Activated T-cell treated with anti-CD3 and anti-CD28 coated beads, Interleukin-2, amount 50 U/mL, for 48 hours (primary cell): ENCODE results near the gene PHLDA2.
"Not testable (repeated sequence)": the region's sequence is repeated elsewhere in the genome, so short reads cannot be mapped to it uniquely, and the experiment has no call there.

Experiments
- DNase-seq, 2 experiments: peaks; one replicate each; pipeline ENCODE4 v3.0.0-alpha.2; 2020

The PHLDA2 gene

GRCh38 chr11:2944530-2944929 lies 15.3 kb upstream of the PHLDA2 start:
- no peak for DNase-seq

DNA sequence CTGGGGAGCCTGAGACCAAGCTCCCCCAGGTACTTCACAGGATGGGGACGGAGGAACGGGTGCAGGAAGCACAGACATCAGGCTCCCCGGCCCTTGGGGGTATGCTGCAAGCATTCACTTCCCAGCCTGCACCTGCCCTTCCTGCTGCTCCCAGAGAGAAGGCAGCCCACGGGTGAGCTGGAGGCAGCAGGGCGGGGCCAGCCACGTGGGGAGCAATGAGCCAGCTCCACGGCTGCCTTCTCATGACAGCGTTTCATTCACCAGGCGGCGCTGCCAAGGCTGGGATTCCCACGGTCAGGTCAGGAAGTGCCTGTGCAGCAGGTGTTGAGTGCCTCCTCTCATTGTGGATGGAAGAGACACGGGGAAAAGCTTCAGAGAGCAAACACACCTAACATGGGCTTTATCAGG lies 14.5 kb upstream of the PHLDA2 start:
- no peak for DNase-seq

- no peak for DNase-seq
These were observed 13.9 kb upstream of the PHLDA2 start for GRCh38 chr11:2942872-2943710.

DNA sequence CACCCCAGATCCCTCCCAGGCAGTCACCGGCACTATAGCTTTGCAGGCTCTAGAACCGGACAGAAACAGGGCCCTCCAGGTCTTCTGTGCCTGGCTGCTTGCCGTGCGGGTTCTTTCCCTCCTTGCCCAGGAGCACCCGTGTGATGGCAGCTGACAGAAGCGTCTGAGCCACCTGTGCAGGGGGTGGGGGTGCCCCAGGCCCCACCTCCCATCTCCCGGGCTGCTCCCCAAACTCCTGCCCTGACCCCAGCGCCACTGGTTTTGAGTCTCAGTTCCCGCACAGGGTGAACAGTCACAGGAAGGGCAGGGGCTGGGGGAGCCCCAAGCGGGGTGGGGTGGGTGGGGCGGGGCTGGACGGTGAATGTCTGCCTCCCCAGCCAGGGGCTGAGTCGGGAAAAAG lies 13.2 kb upstream of the PHLDA2 start:
- DNase-seq: no peak

GRCh38 chr11:2940921-2941821 lies 12.0 kb upstream of the PHLDA2 start:
- DNase-seq: no peak

DNA sequence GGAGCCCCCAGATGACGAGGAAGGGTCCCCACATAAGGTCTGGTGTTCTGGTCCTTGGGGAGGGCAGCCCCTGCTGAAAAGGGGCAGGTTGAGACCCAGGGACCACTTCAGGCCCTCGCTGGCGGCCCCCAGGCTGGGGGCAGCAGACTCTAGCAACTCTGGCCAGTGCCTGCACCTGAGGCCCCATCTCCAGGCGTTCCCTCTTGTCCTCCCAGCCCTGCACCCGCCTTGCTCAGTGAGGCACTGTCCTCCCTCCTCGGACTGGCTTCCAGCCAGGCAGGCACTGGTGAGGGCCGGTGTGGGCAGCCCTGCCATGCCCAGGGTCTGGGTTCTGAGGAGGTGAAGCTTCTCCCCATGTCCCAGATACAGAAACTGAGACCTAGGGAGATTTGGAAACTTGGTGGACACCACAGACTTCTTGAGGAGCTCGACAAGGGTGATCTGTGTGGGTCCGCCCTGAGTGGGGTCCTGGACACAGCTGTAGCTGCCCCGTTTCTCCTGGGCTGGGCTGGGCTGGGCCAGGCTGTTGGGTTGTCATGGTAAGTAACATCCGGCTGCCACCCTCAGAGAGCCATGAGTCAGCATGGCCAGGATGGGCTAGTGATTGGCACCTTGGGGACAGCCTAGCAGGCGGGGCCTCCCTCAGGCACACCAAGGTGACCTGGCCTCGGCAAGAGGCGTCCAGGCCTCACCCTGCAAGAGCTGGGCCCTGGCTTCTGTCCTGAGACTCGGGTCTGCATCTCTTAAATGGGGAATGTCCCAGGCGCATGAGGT lies 11.1 kb upstream of the PHLDA2 start:
- peak in 1 of 2 experiments; percentile 61 for DNase-seq

GRCh38 chr11:2938458-2939418 lies 9.5 kb upstream of the PHLDA2 start:
- not testable (repeated sequence) for DNase-seq

GRCh38 chr11:2937641-2938457 lies 8.6 kb upstream of the PHLDA2 start:
- not testable (repeated sequence) for DNase-seq

- DNase-seq: no peak
These were observed 5.5 kb upstream of the PHLDA2 start for GRCh38 chr11:2934611-2935239.

GRCh38 chr11:2934021-2934550 lies 4.9 kb upstream of the PHLDA2 start:
- DNase-seq: no peak

DNA sequence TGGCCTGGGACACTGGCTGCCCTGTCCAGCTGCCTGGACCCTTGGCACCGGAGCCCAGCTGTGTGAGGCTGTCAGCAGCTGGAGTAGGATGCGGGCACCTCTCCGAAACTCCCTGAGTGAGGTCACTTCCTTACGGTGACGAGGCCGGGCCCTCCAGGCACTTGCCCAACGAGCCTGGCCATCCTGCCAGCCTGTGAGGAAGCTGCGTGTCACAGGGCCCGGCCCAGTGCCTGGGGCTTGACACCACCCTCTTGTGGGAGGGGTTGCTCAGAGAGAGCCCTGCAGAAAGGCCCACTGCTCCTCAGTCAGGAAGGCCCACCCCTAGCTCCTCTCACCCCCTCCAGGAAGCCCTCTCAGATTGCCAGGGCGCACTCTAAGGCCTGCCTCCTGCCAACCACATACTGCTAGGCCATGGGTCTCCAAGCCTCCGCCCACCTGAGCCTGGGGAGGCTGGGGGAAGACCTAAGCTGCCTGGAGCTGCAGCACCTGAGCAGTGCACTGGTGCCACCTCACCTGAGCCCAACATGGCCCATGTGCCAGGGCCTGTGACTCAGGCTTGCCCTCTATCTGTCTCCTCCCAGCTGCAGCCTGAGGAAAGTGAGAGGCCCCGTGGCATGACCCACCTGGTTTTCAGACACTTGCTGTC lies 4.3 kb upstream of the PHLDA2 start:
- DNase-seq: peak; percentile 62 to 73

DNA sequence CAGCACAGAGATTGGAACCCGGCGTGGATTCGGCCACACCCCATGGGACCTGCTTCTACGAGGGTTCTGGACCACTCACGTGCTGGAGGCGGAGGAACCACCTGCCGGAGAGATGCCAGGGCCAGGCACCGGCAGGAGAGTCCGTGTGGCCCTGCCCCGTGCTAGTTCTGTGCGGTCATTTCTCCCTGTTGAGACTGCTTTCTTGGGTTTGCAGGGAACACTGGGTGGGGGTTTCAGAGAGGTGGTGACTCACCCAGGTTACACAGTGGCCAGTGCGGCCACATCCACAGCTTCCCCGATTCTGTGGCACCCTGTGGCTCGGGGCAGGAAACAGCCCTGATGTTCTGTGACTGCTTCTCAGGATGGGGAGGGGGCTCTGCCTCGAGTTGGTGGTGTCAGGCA lies 3.6 kb upstream of the PHLDA2 start:
- DNase-seq: no peak

DNA sequence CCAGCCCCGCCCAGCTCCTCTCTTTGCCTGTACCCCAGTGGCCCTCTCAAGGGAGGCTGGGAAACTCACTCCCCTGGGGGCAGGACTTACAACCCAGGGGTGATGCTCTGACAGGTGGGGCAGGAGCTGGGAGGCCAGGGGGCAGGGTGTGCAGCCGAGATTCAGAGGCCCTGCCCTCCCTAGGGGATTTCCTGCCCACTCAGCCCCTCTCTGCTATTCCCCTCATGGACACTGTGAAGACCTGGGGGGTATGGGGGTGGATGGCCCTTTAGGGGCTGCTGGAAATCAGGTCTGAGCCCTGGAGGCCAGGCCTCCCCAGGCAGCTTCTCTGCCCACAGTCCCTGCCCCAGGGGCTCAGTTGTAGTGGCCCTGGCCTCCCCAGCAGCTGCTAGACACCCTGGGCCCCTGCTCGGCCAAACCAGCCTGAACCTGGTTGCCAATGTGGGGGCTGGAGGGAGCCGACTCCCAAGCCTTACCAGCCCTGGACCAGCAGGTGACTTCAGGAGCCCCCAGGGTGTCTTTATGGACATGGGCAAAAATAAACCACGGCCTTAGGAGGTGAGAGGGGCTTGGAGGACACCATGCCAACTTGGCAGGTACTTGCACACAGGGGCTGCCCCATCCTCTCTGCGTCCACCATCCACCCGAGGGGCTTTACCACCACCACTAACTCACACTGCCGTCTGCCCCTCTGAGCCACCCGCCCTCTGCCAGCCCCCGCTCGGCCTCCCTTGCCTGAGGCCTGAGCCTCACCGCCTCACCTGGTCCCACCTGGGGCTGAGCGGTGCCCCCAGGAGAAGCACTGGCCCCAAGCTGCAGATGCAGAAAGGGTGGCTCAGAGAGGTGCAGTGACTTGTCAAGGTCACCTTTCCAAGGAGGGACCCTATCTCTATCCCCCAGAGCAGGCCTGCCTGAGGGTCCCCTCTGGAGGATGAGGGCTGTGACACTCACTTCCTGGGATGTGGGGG lies 2.8 kb upstream of the PHLDA2 start:
- no peak for DNase-seq

- DNase-seq: no peak
These were observed 2.2 kb upstream of the PHLDA2 start for GRCh38 chr11:2931420-2931746.

GRCh38 chr11:2930704-2931419 lies 1.6 kb upstream of the PHLDA2 start:
- peak in 1 of 2 experiments; percentile 74 for DNase-seq

- peak; percentile 72 for DNase-seq
These were observed 907 bp upstream of the PHLDA2 start for GRCh38 chr11:2929950-2930703.

- peak; percentile 63 to 74 for DNase-seq
These were observed 320 bp upstream of the PHLDA2 start for GRCh38 chr11:2929531-2929949.
